Keratinocyte (primary cell): ENCODE results near the gene FAU.

ENCODE experiments used
- CTCF ChIP-seq, 3 experiments: IDR thresholded peaks in 1 of 3; conservative IDR thresholded peaks in 1 of 3; optimal IDR thresholded peaks in 1 of 3; 2 replicates in 2 of 3; 3 replicates in 1 of 3; pipeline versions ENCODE3 to v1.5.1; 2011; ENCODE audit warnings: low read length in 3 of 3, mild to moderate bottlenecking in 3 of 3, moderate library complexity in 2 of 3, control low read depth in 1 of 3, inconsistent platforms in 1 of 3; ENCODE audit not compliant: insufficient read depth in 2 of 3; ENCODE audit errors: extremely low read depth in 1 of 3
- EZH2 ChIP-seq: IDR thresholded peaks from one replicate; pipeline ENCODE4 v1.6.1; 2012; ENCODE audit warnings: inconsistent platforms, mild to moderate bottlenecking, low read length, moderate library complexity

- no peak for TF ChIP-seq CTCF (optimal IDR thresholded peaks at IDR 0.05 in 1 of 3, IDR thresholded peaks at IDR 0.05 in 1 of 3, conservative IDR thresholded peaks at IDR 0.05 in 1 of 3; ENCODE audit: extremely low read depth in 1 of 3, insufficient read depth in 2 of 3, low read length in 3 of 3)
- no peak for TF ChIP-seq EZH2
Measured at GRCh38 chr11:65166893-65167292, 45.0 kb upstream of the FAU start.
